GM12892 (cell line): Measurements from ENCODE around the gene EPS15.

Source experiments
- POLR2A ChIP-seq: IDR thresholded peaks from 2 replicates; pipeline ENCODE4 v1.6.1; 2011; ENCODE audit warnings: low read depth, low read length, control low read depth
- POLR2AphosphoS5 ChIP-seq: IDR thresholded peaks from 2 replicates; pipeline ENCODE4 v1.6.1; 2011; ENCODE audit warnings: low read depth, low read length, control low read depth
- TAF1 ChIP-seq: IDR thresholded peaks from 2 replicates; pipeline ENCODE4 v1.6.1; 2011; ENCODE audit warnings: low read depth, mild to moderate bottlenecking, control low read depth, low read length, borderline replicate concordance

DNA sequence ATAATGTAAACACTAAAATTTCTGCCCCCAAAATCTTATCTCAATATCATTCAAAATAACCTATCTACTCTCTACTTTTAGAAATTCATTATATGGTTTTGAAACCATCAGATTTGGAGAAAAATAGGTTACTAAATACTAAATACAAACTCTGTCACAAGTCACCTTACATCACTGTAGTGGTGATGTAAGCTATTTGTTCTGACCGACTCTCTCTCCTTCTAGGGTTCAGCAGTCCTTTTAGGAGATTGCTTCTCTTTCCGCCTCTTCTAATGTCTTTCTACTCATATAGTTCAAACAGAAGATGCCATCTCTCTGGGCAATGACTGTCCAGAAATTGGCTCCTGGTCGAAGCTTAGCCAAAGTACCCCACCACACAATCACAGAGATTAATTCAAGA, 93.1 kb downstream of the EPS15 start:
- no peak for TF ChIP-seq TAF1
- no peak for TF ChIP-seq POLR2A
- TF ChIP-seq POLR2AphosphoS5 = no peak
